ENCODE measurements around the gene SLC16A3. TPM values are rescaled to one million over a fixed set of nuclear protein-coding genes. Genes with fewer than 3 reads are reported as not detected.
A peak's percentile ranks its signal among the peaks of the same experiment; 100 is the strongest.

The SLC16A3 gene
- total and polyA plus RNA-seq, 2 donors (not counting 1 experiment from before 2014, with no cell fraction given), result 14.9 to 65.7 TPM

GRCh38 chr17:82202981-82203380 is 25.9 kb upstream of the SLC16A3 start:
- H3K4me3 ChIP-seq (ENCODE audit: control extremely low read depth in 1 of 5, extremely low read depth in 1 of 5, insufficient read depth in 1 of 5, low read depth in 2 of 5, low read length in 4 of 5), result no peak overlapping the region
- H3K9ac ChIP-seq (ENCODE audit: low read length), result no peak overlapping the region
- 78% methylated on average over 6 of the region's 10 CpGs for WGBS (ENCODE audit: insufficient coverage)
- H3K27ac ChIP-seq (ENCODE audit: low read length in 2 of 2), result no peak overlapping the region
- H3K27me3 ChIP-seq (replicated peaks in 1 of 4; ENCODE audit: control extremely low read depth in 1 of 4, control insufficient read depth in 3 of 4, insufficient read depth in 4 of 4, low read length in 3 of 4), result no peaks in the 10 kb centered on the region
- DNase-seq (no peak), ATAC-seq (ENCODE audit: low read depth) (no peak)
- peaks cover 5% of the 10 kb centered on the region for H3K79me2 ChIP-seq (ENCODE audit: control insufficient read depth, insufficient read depth, low read length)
- POLR2A ChIA-PET, result no interaction called here
- peaks cover 12 to 16% of the 10 kb centered on the region in 2 donors for H3K4me1 ChIP-seq (ENCODE audit: control insufficient read depth in 2 of 2, insufficient read depth in 2 of 2, low read length in 2 of 2)
- no peak overlapping the region for H3K27ac Mint-ChIP-seq
- H3K4me2 ChIP-seq (replicated peaks; ENCODE audit: low read depth, low read length, poor library complexity, severe bottlenecking), result no peak overlapping the region
- H3K27me3 Mint-ChIP-seq, result no peaks in the 10 kb centered on the region
- TF ChIP-seq EZH2 (IDR thresholded peaks at IDR 0.05; ENCODE audit: borderline replicate concordance, insufficient read depth, low read depth, low read length, poor library complexity, severe bottlenecking) (no peak), CTCF (IDR thresholded peaks at IDR 0.05) (no peak)
- no peak overlapping the region for H2AFZ ChIP-seq (ENCODE audit: insufficient read depth, low read depth, low read length, poor library complexity, severe bottlenecking)
- CTCF ChIA-PET, result interaction anchor here (0.6 to 1.6 kb wide), 2 partner anchors 83 to 98 kb away, joined by 3 to 4 read pairs; no protein-coding TSS in a partner anchor
- H3K4me1 Mint-ChIP-seq, result peaks cover 23% of the 10 kb centered on the region
- H3K9me3 Mint-ChIP-seq (ENCODE audit: insufficient read depth), result no peaks in the 10 kb centered on the region
- intact Hi-C loops (cut with micrococcal nuclease), result loop anchor here (10.0 kb wide), 1 partner anchor 212 kb away; the partner anchor contains the start of genes HEXD and OGFOD3
- H3K36me3 ChIP-seq (replicated peaks in 1 of 2; ENCODE audit: control extremely low read depth in 1 of 2, control insufficient read depth in 1 of 2, extremely low read depth in 1 of 2, insufficient read depth in 2 of 2, low read length in 1 of 2), result no peaks in the 10 kb centered on the region
- H3K4me3 Mint-ChIP-seq, result no peak overlapping the region
- H3K9me3 ChIP-seq (ENCODE audit: control extremely low read depth in 1 of 3, control insufficient read depth in 2 of 3, insufficient read depth in 1 of 3, low read length in 2 of 3), result no peaks in the 10 kb centered on the region
- H4K20me1 ChIP-seq (ENCODE audit: control insufficient read depth, insufficient read depth, low read length, poor library complexity, severe bottlenecking), result no peaks in the 10 kb centered on the region

GRCh38 chr17:82203920-82204319 is 24.9 kb upstream of the SLC16A3 start:
- Histone ChIP-seq H3K9ac (ENCODE audit: low read length) (no peak overlapping the region), H3K27ac (ENCODE audit: low read length in 2 of 2) (no peak overlapping the region), H3K79me2 (ENCODE audit: control insufficient read depth, insufficient read depth, low read length) (peaks cover 3% of the 10 kb centered on the region), H3K9me3 (ENCODE audit: control extremely low read depth in 1 of 3, control insufficient read depth in 2 of 3, insufficient read depth in 1 of 3, low read length in 2 of 3) (no peaks in the 10 kb centered on the region), H3K4me1 (ENCODE audit: control insufficient read depth in 2 of 2, insufficient read depth in 2 of 2, low read length in 2 of 2) (peaks cover 10 to 11% of the 10 kb centered on the region in 2 donors), H3K4me3 (ENCODE audit: control extremely low read depth in 1 of 5, extremely low read depth in 1 of 5, insufficient read depth in 1 of 5, low read depth in 2 of 5, low read length in 4 of 5) (no peak overlapping the region), H2AFZ (ENCODE audit: insufficient read depth, low read depth, low read length, poor library complexity, severe bottlenecking) (no peak overlapping the region), H3K27me3 (replicated peaks in 1 of 4; ENCODE audit: control extremely low read depth in 1 of 4, control insufficient read depth in 3 of 4, insufficient read depth in 4 of 4, low read length in 3 of 4) (no peaks in the 10 kb centered on the region), H3K4me2 (replicated peaks; ENCODE audit: low read depth, low read length, poor library complexity, severe bottlenecking) (no peak overlapping the region), H3K36me3 (replicated peaks in 1 of 2; ENCODE audit: control extremely low read depth in 1 of 2, control insufficient read depth in 1 of 2, extremely low read depth in 1 of 2, insufficient read depth in 2 of 2, low read length in 1 of 2) (no peaks in the 10 kb centered on the region), H4K20me1 (ENCODE audit: control insufficient read depth, insufficient read depth, low read length, poor library complexity, severe bottlenecking) (no peaks in the 10 kb centered on the region)
- no peaks in the 10 kb centered on the region for H3K27me3 Mint-ChIP-seq
- WGBS (ENCODE audit: insufficient coverage), result 87% methylated on average over 19 of the region's 19 CpGs
- TF ChIP-seq CTCF (IDR thresholded peaks at IDR 0.05) (no peak), EZH2 (IDR thresholded peaks at IDR 0.05; ENCODE audit: borderline replicate concordance, insufficient read depth, low read depth, low read length, poor library complexity, severe bottlenecking) (no peak)
- peak overlapping the region; percentile 5 for H3K27ac Mint-ChIP-seq
- DNase-seq (no peak), ATAC-seq (ENCODE audit: low read depth) (no peak)
- H3K4me1 Mint-ChIP-seq, result peaks cover 16% of the 10 kb centered on the region
- ChIA-PET POLR2A (no interaction called here), CTCF (interaction anchor here (1.1 to 3.1 kb wide), 4 partner anchors 33 to 118 kb away, joined by 3 to 25 read pairs (median 4); partner anchors contain the start of gene CSNK1D)
- intact Hi-C loops (cut with micrococcal nuclease), result loop anchor here (10.0 kb wide), 1 partner anchor 211 kb away; the partner anchor contains the start of genes HEXD and OGFOD3
- H3K4me3 Mint-ChIP-seq, result no peak overlapping the region
- no peaks in the 10 kb centered on the region for H3K9me3 Mint-ChIP-seq (ENCODE audit: insufficient read depth)

Measured in B cell (primary cell).